ENCODE results near the gene CA12.

CA12 gene

GRCh38 chr15:63401714-63402497, 20.3 kb upstream of the CA12 start:
- no peak for DNase-seq (ENCODE audit: low spot score)

DNA sequence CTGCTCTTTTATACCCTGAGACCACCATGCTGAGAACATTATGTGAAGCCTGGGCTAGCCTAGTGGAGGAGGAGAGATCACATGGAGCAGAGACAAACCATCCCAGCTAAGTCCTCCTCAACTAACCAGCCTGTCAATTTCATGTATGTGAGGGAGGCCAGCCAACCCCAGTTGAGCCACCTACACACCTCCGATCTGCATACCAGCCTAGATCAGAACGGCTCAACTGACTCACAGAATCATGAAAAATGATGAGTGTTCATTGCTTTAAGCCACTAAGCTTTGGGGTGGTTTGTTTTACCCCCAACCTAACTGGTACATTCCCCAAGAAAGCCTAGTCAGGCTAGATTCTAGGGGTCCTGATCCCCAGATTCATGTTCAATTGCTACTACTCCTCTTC, 19.4 kb upstream of the CA12 start:
- no peak for DNase-seq (ENCODE audit: low spot score)

DNA sequence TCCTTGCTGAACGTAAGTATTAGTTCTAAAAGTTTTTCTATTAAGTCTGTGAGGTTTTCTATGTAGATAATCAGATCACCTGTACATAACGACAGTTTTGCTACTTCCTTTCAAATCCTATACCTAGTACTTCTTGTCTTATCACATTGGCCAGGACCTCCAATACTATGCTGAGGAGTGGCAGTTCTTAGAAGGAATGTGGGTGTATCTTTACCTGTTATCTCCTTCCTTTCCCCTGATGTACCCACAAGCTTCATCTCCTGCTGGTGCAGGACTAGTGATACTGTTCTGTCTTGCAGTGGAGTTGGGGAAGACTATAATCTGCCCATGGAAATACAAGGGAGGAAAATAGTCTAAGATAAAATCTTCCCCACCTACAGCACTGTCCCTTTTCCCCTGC, 16.8 kb upstream of the CA12 start:
- no peak for DNase-seq (ENCODE audit: low spot score)

DNA sequence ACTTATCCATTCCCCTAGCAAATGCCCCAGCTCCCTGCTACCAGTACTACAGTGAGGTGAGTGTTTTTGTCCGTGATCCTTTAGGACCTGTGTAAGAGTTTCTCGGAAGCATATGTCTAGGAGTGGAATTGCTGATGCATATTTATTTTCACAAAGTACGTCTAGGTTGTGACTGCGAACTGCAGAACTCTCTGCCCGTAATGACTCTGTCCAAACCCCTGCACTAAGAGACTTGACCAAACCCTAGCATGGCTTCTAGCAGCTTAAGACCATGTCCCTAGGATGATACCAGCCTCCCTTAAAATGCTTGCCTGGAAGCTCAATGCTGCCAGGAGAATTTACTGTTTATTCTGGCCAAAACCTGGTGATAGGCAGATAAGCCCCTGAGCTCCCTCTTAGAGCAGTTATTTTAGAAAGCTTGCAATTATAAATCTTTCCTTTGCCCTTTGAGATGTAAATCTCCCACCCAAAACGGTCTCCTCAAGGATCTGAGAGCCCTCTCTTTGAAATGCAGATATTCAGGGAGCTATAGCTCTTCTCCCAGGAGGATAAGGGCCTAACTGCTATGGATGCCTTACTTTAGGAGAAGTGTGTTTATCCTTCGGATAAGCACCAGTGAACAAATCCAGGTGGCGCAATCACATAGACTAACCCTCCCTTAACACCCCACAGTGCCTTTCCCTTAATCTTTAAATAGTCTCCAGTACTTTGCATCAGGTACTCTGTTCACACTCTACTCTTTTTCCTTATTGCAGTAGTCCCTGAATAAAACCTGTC, 14.7 kb upstream of the CA12 start:
- no peak for DNase-seq (ENCODE audit: low spot score)

DNA sequence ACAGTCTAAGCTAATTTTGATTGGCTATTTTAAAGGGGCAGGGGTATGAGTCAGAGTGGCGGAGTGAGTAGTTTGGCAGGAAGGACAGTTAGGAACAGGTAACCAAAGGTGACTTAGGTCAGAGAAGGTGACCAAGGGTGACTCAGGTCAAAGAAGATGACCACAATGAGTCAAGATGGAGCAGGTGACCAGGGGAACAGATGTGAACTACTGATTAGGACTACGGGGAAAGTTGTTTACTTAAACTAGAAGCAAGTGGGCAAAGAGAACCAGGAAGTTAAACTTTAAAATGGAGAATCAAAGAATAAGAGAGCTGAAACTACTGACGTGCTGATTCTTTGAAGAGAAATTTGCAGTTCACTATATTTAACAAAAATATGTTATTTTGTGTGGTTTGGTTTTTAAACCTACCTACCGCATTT, 14.1 kb upstream of the CA12 start:
- no peak for DNase-seq (ENCODE audit: low spot score)

GRCh38 chr15:63392361-63393009, 10.8 kb upstream of the CA12 start:
- no peak for DNase-seq (ENCODE audit: low spot score)

- no peak for DNase-seq (ENCODE audit: low spot score)
Observed at GRCh38 chr15:63391669-63392360, 10.2 kb upstream of the CA12 start.

DNA sequence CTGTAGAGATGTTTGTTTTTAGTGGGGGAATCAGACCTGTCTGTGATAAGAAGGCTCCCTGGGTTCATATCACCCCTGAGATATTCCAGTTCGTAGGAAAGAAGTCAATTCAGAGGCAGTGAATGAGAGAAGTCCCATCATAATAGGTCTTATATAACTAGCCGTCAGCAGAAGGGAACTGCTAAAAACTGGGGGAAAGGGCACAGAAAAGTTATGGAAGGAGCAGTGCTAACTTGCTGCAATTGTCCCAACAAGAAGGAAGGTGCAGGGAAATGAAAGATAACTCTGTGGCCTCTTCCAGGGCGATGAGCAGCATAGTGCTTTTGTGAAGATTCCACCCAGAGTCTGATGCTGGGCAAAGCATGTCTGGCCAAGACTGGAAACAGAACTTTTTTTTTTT, 9.0 kb upstream of the CA12 start:
- no peak for DNase-seq (ENCODE audit: low spot score)

GRCh38 chr15:63389902-63390670, 8.4 kb upstream of the CA12 start:
- no peak for DNase-seq (ENCODE audit: low spot score)

GRCh38 chr15:63388511-63388910, 6.9 kb upstream of the CA12 start:
- no peak for DNase-seq (ENCODE audit: low spot score)

GRCh38 chr15:63387748-63388493, 6.3 kb upstream of the CA12 start:
- no peak for DNase-seq (ENCODE audit: low spot score)

GRCh38 chr15:63385911-63386531, 4.4 kb upstream of the CA12 start:
- DNase-seq (ENCODE audit: low spot score), result no peak

DNA sequence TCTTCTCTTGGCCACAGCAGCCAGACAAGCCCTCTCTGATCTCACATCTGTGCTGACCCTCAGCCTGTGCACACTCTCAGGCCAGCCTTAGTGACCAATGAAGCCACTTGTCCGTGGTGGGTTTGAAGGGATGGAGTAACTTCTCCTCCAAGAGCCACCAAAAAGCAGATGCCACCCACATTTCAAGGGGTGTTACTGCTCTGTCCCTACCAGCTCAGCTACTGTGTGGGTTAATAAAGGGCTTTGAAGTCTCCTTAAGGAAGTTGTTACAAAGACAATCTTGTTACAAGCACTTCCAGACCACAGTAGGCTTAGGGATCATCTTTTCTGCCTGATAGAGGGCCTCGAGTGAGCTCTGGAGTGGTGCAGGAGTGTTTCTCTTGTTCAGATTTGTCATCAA, 3.3 kb upstream of the CA12 start:
- no peak for DNase-seq (ENCODE audit: low spot score)

DNA sequence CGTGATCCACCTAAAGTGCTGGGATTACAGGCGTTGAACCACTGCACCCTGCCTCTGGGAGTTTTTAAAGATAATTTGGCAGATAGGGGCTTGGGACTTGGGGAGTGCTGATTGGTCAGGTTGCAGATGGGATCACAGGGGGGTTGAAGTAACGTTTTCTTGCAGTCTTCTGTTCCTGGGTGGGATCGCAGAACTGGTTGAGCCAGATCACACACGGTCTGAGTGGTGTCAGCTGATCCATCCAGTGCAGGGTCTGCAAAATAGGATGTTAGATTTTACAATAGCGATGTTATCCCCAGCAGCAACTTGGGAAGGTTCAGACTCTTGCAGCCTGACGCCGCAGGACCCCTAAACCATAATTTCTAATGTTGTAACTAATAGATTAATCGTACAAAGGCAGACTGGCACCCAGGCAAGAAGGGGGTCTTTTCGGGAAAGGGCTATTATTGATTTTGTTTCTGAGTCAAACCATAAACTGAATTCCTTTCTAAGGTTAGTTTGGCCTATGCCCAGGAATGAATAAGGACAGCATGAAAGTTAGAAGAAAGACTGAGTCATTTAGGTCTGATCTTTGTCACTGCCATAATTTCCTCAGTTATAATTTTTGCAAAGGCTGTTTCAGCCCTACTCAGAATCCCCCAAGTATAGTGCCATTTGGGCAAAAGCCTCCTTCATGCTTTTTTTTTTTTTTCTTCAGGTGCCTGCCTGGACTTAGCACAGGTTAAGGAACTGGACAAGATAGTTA, 1.5 kb upstream of the CA12 start:
- DNase-seq (ENCODE audit: low spot score), result no peak

DNA sequence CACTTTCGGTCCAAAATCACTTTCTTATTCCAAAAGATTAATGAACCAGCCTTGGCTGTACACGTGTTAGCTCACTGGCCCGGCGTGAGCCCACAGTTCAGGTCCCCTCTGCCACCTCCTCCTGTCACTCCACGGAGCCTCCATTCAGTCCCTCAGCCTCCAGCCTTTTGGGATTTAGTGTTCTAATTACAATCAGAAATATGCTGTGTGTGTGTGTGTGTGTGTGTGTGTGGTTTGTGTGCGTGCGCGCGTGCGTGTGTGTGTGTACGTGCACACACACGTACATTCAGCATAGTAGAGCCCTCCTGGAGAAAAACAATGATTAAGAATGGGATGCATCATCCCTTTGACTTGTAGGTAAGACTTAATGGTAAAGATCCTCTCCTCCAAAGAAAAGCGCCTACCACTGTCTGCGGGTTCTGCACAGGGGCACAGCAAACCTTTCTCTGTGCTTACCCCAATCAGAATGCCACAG, 801 bp downstream of the CA12 start:
- DNase-seq (ENCODE audit: low spot score), result no peak

GRCh38 chr15:63380151-63380807, 1.4 kb downstream of the CA12 start:
- no peak for DNase-seq (ENCODE audit: low spot score)

DNA sequence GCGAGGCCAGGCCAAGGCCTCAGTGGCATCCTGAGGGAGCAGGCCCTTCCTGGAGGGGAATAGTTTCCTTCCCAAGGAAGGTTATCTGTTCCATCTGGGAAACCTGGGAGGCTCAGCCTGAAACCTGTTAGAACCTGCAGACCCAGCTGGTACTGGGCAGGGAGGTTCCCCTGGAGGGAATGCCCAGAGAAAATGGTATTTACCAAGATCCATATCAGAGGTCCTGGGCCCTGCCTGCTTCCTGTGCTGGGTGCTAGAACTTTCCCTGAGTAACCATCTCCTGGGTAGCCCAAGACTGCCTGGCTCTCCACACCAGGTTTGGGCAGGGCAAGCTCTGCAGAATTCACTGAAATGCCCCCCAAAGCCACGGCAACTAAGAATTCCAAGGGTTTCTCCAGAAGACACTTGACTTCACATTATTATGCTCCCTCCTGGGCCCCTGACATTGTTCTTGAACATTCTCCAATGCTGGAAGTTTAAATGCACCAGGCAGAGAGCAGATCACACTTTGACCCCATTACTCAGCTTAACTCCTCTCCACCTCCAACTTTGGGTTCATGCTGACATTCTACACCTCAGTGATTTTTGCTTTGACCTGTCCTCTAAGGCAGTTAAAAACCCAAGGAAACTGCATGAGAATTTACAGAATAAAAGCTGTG, 2.0 kb downstream of the CA12 start:
- DNase-seq (ENCODE audit: low spot score), result no peak

- DNase-seq (ENCODE audit: low spot score), result no peak
Observed at GRCh38 chr15:63378946-63379345, 2.7 kb downstream of the CA12 start.
